Limb (tissue), 2 donors: ENCODE measurements around the gene ZNF584.
A peak's percentile ranks its signal among the peaks of the same experiment; 100 is the strongest.

Experiments used
- DNase-seq, 2 donors: peaks; one replicate each; pipeline ENCODE4 v3.0.0-alpha.2; 2016; ENCODE audit errors: extremely low spot score in 2 of 2

The ZNF584 gene

GRCh38 chr19:58385891-58386575, 22.4 kb upstream of the ZNF584 start:
- DNase-seq = no peak

- peak; percentile 94 to 99 for DNase-seq
These were observed 21.7 kb upstream of the ZNF584 start, which contains the start of gene RPS5 for GRCh38 chr19:58386576-58387337. Gene RPS5 (plus strand): TSS chr19:58387269. CDS start chr19:58388138, 869 bp downstream.

GRCh38 chr19:58387338-58388174, 20.9 kb upstream of the ZNF584 start:
- DNase-seq = no peak

GRCh38 chr19:58388175-58388526, 20.3 kb upstream of the ZNF584 start:
- DNase-seq = no peak

DNA sequence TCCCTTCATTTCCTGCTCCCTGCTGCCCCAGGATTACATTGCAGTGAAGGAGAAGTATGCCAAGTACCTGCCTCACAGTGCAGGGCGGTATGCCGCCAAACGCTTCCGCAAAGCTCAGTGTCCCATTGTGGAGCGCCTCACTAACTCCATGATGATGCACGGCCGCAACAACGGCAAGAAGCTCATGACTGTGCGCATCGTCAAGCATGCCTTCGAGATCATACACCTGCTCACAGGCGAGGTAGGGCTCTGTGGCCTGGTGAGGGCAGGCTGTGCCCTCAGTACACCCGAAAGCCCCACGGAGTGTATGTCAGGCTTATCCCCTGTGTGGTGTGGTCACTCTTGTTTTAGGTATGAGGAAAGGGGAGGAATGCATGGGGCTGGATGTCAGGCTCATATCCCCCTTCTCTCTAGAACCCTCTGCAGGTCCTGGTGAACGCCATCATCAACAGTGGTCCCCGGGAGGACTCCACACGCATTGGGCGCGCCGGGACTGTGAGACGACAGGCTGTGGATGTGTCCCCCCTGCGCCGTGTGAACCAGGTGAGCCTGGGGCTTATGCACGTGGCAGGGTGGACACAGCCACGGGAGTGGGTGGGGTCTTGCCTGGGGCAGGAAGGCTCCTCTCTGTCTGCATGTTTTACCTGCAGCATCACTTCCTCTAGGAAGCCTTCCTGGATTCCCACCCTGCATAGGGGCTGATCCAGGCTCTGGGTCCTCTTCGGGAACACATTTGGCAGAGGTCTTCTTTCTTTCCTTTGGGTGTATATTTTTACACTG, 15.3 kb upstream of the ZNF584 start:
- DNase-seq = no peak

DNA sequence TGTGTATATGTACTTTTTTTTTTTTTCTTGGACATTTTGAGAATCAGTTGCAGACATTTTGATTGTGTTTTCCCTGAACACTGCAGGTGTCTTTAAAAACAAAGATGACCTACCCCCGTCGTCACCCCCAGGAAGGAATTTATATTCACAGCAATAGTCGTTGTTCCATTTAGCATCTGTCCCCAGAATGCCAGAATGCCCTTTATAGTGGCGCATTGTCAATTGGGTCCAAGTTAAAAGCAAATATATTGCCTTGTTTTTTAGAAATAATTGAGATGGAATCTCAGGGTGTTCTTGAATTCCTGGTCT, 14.8 kb upstream of the ZNF584 start:
- DNase-seq = no peak

DNA sequence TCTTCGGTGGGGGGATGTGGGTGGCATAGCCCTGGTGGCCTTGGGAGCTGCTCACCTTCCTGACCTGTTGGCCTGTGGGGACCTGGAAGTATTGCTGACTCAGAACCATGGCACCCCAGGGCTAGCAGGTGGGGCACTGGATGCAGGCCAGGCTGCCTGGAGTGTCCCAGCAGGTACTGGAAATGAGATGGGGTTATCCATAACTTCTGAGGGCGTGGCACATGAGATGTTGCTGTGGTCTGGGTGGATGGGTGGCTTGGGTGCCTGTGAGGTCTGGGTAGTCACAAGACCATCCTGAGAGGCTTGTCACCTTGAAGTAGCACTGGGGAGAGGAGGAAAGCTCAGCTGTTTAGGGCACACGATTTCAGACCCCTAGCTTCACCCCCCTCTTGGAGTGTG, 13.6 kb upstream of the ZNF584 start:
- DNase-seq = no peak

GRCh38 chr19:58395220-58395978, 13.1 kb upstream of the ZNF584 start, which contains the start of gene RNF225:
Gene RNF225 (plus strand): TSS chr19:58395656. CDS start chr19:58396090, 434 bp downstream.
- peak in 1 of 2 donors; percentile 42 for DNase-seq

- DNase-seq = peak in 1 of 2 donors; percentile 37
These were observed 12.3 kb upstream of the ZNF584 start for GRCh38 chr19:58395979-58396627.

DNA sequence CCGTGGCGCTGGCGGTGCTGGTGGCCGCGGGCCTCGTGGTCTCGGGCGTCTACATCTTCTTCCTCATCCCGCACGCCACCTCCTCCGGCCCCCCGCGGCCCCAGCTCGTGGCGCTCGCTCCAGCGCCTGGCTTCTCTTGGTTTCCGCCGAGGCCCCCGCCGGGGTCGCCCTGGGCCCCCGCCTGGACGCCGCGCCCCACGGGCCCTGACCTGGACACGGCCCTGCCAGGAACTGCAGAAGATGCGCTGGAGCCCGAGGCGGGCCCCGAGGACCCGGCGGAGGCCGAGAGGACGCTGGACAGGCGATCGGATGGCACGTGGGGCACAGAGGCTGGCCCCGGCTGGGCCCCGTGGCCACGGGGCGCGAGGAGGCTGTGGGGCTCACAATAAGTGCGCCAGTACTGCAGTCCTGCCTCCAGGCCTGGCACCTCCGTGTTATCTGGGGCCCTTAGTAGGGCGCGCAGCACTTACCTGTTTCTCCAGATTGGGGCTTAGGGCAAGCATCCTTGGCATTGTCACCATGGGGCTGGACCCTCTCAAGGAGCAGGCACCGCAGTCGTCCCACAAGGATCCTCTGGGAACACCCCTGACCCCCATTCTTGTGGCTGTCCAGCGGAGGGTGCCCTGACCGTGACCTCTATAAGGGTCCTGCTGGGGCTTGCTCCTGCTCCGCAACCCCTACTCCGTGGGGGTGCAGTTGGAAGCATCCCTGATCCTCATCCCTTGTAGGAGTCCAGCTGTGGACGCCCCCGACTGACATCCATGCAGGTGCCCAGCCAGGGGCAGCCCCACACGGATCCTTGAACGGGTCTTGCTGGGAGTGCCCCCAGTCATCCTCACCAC, 11.5 kb upstream of the ZNF584 start:
- no peak for DNase-seq

DNA sequence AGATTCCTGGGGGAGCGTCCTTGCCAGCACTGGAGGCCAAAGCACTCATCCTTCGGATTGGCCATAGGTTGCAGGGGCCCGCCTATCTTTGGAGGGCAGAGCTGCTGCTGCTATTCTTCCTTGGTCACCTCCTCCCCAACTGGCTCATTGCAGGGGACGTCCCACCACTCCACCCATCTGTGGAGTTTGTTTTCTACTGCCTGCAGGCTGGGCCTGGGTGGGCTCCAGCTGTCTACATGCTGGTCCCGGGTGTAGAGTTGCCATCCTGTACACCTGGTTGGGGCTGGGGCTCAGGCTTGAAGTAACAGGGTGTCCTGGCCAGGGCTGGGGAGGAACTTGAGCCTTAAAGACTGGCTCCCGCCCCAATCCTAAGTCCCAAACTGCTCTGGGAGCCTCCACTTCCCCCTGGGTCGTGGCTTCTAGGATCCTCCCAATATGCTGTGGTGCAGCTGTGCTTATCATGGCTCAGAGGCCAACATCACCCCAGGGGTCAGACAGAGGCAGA, 10.9 kb upstream of the ZNF584 start:
- DNase-seq = no peak

GRCh38 chr19:58398087-58398486, 10.4 kb upstream of the ZNF584 start:
- no peak for DNase-seq

GRCh38 chr19:58398545-58398944, 9.9 kb upstream of the ZNF584 start:
- no peak for DNase-seq

GRCh38 chr19:58399903-58400302, 8.5 kb upstream of the ZNF584 start:
- DNase-seq = no peak

GRCh38 chr19:58400316-58400915, 8.0 kb upstream of the ZNF584 start:
- no peak for DNase-seq

GRCh38 chr19:58400916-58401839, 7.3 kb upstream of the ZNF584 start:
- peak; percentile 99 for DNase-seq

GRCh38 chr19:58401840-58402421, 6.5 kb upstream of the ZNF584 start:
- DNase-seq = no peak
